Activated CD8-positive, alpha-beta T cell treated with anti-CD3 and anti-CD28 coated beads for 36 hours (primary cell): ENCODE measurements around the gene DACH2. TPM values are rescaled to one million over a fixed set of nuclear protein-coding genes. Genes with fewer than 3 reads are reported as not detected.

ENCODE experiments used
- ATAC-seq: fragments of 200-7000 bp; cut with Tn5 transposase; one replicate; pipeline ENCODE4 v1.10.0; 2021; ENCODE audit warnings: mild to moderate bottlenecking, moderate library complexity
- CTCF ChIA-PET: fragments of 350-600 bp; sonication (Branson Sonifier 250); formaldehyde crosslinking; loops from one replicate; lab custom pipeline; 2021; ENCODE audit warnings: antibody characterized with exemption; lab: Charles Lee
- POLR2A ChIA-PET: fragments of 350-600 bp; sonication (Branson Sonifier 250); formaldehyde crosslinking; loops from one replicate; lab custom pipeline; 2021; ENCODE audit warnings: antibody characterized with exemption; lab: Charles Lee
- DNase-seq: peaks from one replicate; pipeline ENCODE4 v3.0.0-alpha.2; 2020
- H3K27ac Mint-ChIP-seq: one replicate; pipeline ENCODE4 v1.8.0; 2021; ENCODE audit warnings: mild to moderate bottlenecking, mixed read lengths
- H3K27me3 Mint-ChIP-seq: one replicate; pipeline ENCODE4 v1.8.0; 2021; ENCODE audit warnings: mixed read lengths
- H3K36me3 Mint-ChIP-seq: one replicate; pipeline ENCODE4 v1.8.0; 2021; ENCODE audit warnings: low read depth, mixed read lengths
- H3K4me1 Mint-ChIP-seq: one replicate; pipeline ENCODE4 v1.8.0; 2021; ENCODE audit warnings: low read depth, mixed read lengths
- H3K4me3 Mint-ChIP-seq: one replicate; pipeline ENCODE4 v1.8.0; 2021; ENCODE audit warnings: mild to moderate bottlenecking, moderate library complexity, mixed read lengths
- H3K9me3 Mint-ChIP-seq: one replicate; pipeline ENCODE4 v1.8.0; 2021; ENCODE audit warnings: mixed read lengths
- intact Hi-C: fragments of 100-400 bp; cut with micrococcal nuclease; formaldehyde crosslinking; loops from one replicate; pipeline ENCODE4 v1.10.0; 2022
- total RNA-seq, 2 experiments: library from RNA; stranded (reverse); gene quantifications; one replicate each; pipeline ENCODE4 v1.2.3, GENCODE V29; 2021
- TF ChIP-seq, protein P1 (sequence below): fragments of 200-600 bp; IDR thresholded peaks from one replicate; pipeline ENCODE4 v1.8.0; 2022; ENCODE audit warnings: antibody characterized with exemption, mild to moderate bottlenecking

The DACH2 gene
- total RNA-seq, 2 experiments from 2014 or later, result not detected

DNA sequence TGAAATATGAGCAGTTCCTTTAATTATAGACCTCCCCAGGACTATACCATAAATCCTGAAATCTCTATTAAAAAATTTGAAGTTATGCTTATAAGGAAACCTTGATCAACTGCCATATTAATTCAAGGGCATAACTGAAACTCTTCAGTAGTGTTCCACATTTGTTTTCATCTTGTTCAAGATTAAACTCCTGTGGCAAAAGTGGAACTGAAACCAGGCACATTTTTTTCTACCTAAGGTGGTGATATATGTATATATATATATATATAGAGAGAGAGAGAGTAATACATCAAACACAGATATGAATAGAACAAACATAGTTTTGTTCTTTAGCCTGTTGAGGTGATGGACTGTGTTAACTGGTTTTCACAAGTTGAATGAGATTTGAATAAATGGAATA lies 287.9 kb downstream of the DACH2 start:
- Mint-ChIP-seq H3K36me3 (no peaks in the 10 kb centered on the region), H3K27me3 (no peaks in the 10 kb centered on the region), H3K4me1 (no peaks in the 10 kb centered on the region), H3K4me3 (no peak overlapping the region), H3K27ac (no peak overlapping the region), H3K9me3 (peaks cover 1% of the 10 kb centered on the region)
- POLR2A ChIA-PET, result no interaction called here
- CTCF ChIA-PET, result no interaction called here
- intact Hi-C loops, result no loop called here
- DNase-seq (no peak), ATAC-seq (no peak)
- TF ChIP-seq, protein P1, sequence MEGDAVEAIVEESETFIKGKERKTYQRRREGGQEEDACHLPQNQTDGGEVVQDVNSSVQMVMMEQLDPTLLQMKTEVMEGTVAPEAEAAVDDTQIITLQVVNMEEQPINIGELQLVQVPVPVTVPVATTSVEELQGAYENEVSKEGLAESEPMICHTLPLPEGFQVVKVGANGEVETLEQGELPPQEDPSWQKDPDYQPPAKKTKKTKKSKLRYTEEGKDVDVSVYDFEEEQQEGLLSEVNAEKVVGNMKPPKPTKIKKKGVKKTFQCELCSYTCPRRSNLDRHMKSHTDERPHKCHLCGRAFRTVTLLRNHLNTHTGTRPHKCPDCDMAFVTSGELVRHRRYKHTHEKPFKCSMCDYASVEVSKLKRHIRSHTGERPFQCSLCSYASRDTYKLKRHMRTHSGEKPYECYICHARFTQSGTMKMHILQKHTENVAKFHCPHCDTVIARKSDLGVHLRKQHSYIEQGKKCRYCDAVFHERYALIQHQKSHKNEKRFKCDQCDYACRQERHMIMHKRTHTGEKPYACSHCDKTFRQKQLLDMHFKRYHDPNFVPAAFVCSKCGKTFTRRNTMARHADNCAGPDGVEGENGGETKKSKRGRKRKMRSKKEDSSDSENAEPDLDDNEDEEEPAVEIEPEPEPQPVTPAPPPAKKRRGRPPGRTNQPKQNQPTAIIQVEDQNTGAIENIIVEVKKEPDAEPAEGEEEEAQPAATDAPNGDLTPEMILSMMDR, result no peak

DNA sequence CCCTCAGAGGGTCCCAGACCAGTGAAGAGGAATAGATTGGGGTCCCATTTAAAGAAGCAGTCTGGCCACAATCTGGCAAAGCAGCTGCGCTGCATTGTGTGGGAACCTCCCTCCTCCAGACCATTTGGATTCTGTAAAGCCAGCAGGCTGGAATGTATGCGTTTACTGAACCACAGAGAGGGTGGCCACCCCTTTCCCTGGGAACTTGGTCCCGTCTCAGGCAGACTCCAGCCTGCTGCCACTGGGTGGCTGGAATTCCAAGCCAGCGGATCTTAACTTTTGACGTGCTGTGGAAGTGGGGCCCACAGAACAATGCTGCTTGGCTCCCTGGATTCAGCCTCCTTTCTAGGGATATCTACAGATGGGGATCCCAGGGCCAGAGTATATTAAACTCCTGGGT lies 307.2 kb downstream of the DACH2 start:
- no peaks in the 10 kb centered on the region for H3K27me3 Mint-ChIP-seq
- no peak overlapping the region for H3K27ac Mint-ChIP-seq
- H3K4me3 Mint-ChIP-seq, result no peak overlapping the region
- no peaks in the 10 kb centered on the region for H3K36me3 Mint-ChIP-seq
- TF ChIP-seq, protein P1, result no peak
- CTCF ChIA-PET, result no interaction called here
- POLR2A ChIA-PET, result no interaction called here
- ATAC-seq, result no peak
- DNase-seq, result no peak
- H3K4me1 Mint-ChIP-seq, result no peaks in the 10 kb centered on the region
- intact Hi-C loops, result no loop called here
- H3K9me3 Mint-ChIP-seq, result no peaks in the 10 kb centered on the region

DNA sequence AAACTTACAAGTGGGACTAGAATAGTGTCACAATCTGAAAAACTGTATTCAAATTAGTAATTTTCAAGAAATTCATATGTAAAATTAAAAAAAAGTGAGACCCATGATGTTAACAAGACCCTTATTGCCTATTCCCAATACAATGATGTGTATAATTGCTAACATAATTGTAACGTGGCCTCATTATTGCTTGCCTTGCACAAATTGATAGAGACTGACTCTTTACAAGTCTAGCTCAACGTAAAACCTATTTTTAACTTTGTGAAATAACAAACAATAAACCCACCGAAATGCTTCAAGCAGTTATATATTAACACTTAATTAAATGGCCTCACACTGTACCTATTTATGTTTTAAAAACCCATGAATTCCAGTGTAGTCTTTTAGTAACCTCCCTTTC lies 312.5 kb downstream of the DACH2 start:
- Mint-ChIP-seq H3K9me3 (no peaks in the 10 kb centered on the region), H3K27ac (no peak overlapping the region), H3K4me3 (no peak overlapping the region), H3K4me1 (no peaks in the 10 kb centered on the region), H3K36me3 (no peaks in the 10 kb centered on the region), H3K27me3 (no peaks in the 10 kb centered on the region)
- ATAC-seq (no peak), DNase-seq (no peak)
- TF ChIP-seq, protein P1, result no peak
- CTCF ChIA-PET, result no interaction called here
- POLR2A ChIA-PET, result no interaction called here
- intact Hi-C loops, result no loop called here

DNA sequence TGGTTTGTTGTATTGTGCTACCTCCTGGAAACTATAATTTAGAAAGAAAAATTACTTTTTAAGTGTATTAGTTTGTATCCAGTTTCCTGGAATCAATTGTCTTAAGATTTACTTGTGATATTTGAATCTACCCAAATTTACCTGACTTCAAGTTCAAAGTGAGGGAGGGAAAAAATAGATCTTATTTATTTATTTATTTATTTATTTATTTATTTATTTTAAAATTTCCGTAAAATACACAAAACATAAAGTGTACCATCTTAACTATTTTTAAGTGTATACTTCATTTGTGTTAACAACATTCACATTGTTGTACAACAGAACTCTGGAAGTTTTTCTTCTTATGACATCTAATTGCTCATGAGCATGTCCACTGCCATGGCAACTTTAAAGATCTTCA lies 356.0 kb downstream of the DACH2 start:
- Mint-ChIP-seq H3K27me3 (no peaks in the 10 kb centered on the region), H3K4me1 (no peaks in the 10 kb centered on the region), H3K36me3 (no peaks in the 10 kb centered on the region), H3K4me3 (no peak overlapping the region), H3K27ac (no peak overlapping the region), H3K9me3 (peaks cover under 1% of the 10 kb centered on the region)
- ChIA-PET CTCF (no interaction called here), POLR2A (no interaction called here)
- TF ChIP-seq, protein P1, result no peak
- intact Hi-C loops, result no loop called here
- ATAC-seq, result no peak
- DNase-seq, result no peak

DNA sequence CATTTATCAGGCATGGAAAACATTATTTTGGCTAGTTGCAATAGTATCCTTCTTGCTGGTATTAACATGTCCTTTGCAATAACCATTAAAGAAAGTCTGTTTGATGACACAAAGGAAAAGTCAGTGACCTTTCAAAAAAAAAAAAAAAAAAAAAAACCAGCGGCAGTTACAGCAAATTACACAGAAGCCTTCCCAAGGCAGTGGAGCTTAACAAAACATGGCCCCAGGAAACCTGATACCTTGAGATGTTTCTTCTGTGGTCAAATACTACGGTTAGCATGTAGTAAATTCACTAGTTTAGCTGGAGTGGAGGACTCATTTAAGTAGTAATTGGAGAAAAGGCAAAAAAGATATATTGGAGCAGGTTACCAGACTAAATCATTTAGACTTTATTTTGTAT lies 359.1 kb downstream of the DACH2 start:
- ChIA-PET POLR2A (no interaction called here), CTCF (no interaction called here)
- Mint-ChIP-seq H3K9me3 (peaks cover 2% of the 10 kb centered on the region), H3K4me3 (no peak overlapping the region), H3K4me1 (no peaks in the 10 kb centered on the region), H3K36me3 (no peaks in the 10 kb centered on the region), H3K27ac (no peak overlapping the region), H3K27me3 (no peaks in the 10 kb centered on the region)
- intact Hi-C loops, result no loop called here
- no peak for DNase-seq
- no peak for ATAC-seq
- TF ChIP-seq, protein P1, result no peak
